ENCODE measurements around the gene HMGA1. TPM values are rescaled to one million over a fixed set of nuclear protein-coding genes. Genes with fewer than 3 reads are reported as not detected.
A peak's percentile ranks its signal among the peaks of the same experiment; 100 is the strongest.
"Not testable (repeated sequence)": the region's sequence is repeated elsewhere in the genome, so short reads cannot be mapped to it uniquely, and the experiment has no call there.

The HMGA1 gene
- total RNA-seq, 1 donor from 2014 or later, result 29.0 TPM

- no peak for ATAC-seq
- intact Hi-C loops (cut with DNase I), result no loop called here
- DNase-seq (ENCODE audit: low spot score), result peak; percentile 45
Observed at GRCh38 chr6:34238585-34239499, 2.2 kb downstream of the HMGA1 start.

- ATAC-seq, result no peak
- intact Hi-C loops (cut with DNase I), result no loop called here
- no peak for DNase-seq (ENCODE audit: low spot score)
Observed at GRCh38 chr6:34239500-34239825, 2.8 kb downstream of the HMGA1 start.

- DNase-seq (ENCODE audit: low spot score), result peak; percentile 39
- intact Hi-C loops (cut with DNase I), result no loop called here
- no peak for ATAC-seq
Observed at GRCh38 chr6:34239893-34240292, 3.2 kb downstream of the HMGA1 start.

GRCh38 chr6:34240329-34241248 is 3.9 kb downstream of the HMGA1 start:
- ATAC-seq (no peak), DNase-seq (ENCODE audit: low spot score) (peak; percentile 43)
- intact Hi-C loops (cut with DNase I), result no loop called here

- DNase-seq (ENCODE audit: low spot score) (peak; percentile 47), ATAC-seq (no peak)
- intact Hi-C loops (cut with DNase I), result no loop called here
Observed at GRCh38 chr6:34241351-34242215, 4.9 kb downstream of the HMGA1 start.

GRCh38 chr6:34242252-34243130 is 5.8 kb downstream of the HMGA1 start:
- intact Hi-C loops (cut with DNase I), result no loop called here
- ATAC-seq (no peak), DNase-seq (ENCODE audit: low spot score) (peak; percentile 53)

GRCh38 chr6:34243131-34243771 is 6.6 kb downstream of the HMGA1 start:
- DNase-seq (ENCODE audit: low spot score) (peak; percentile 54), ATAC-seq (no peak)
- intact Hi-C loops (cut with DNase I), result no loop called here

GRCh38 chr6:34243901-34244884 is 7.5 kb downstream of the HMGA1 start:
- ATAC-seq, result peak; percentile 36
- intact Hi-C loops (cut with DNase I), result no loop called here

GRCh38 chr6:34245032-34245760 is 8.5 kb downstream of the HMGA1 start:
- peak; percentile 55 for DNase-seq (ENCODE audit: low spot score)
- intact Hi-C loops (cut with DNase I); ATAC-seq: not testable (repeated sequence)

More at GRCh38 chr6:34243901-34244884, 7.5 kb downstream of the HMGA1 start:
- DNase-seq (ENCODE audit: low spot score), result peak; percentile 79

GRCh38 chr6:34245761-34246140 is 9.1 kb downstream of the HMGA1 start:
- DNase-seq (ENCODE audit: low spot score); intact Hi-C loops (cut with DNase I); ATAC-seq: not testable (repeated sequence)

- intact Hi-C loops (cut with DNase I), result no loop called here
- ATAC-seq, result no peak
- DNase-seq (ENCODE audit: low spot score), result no peak
Observed at GRCh38 chr6:34246249-34246562, 9.5 kb downstream of the HMGA1 start.

- no peak for ATAC-seq
- intact Hi-C loops (cut with DNase I), result no loop called here
- DNase-seq (ENCODE audit: low spot score), result no peak
Observed at GRCh38 chr6:34246563-34247391, 10.1 kb downstream of the HMGA1 start.

- no peak for ATAC-seq
- intact Hi-C loops (cut with DNase I), result loop anchor here (2.0 kb wide), 1 partner anchor 167 kb away; no protein-coding TSS in a partner anchor
- DNase-seq (ENCODE audit: low spot score), result peak; percentile 60
Observed at GRCh38 chr6:34247481-34248197, 11.0 kb downstream of the HMGA1 start.

- DNase-seq (ENCODE audit: low spot score), result peak; percentile 83
- peak; percentile 59 for ATAC-seq
- intact Hi-C loops (cut with DNase I), result loop anchor here (2.0 kb wide), 1 partner anchor 167 kb away; no protein-coding TSS in a partner anchor
Observed at GRCh38 chr6:34248198-34248726, 11.6 kb downstream of the HMGA1 start.
